ENCODE measurements around the gene CCR6.

- TF ChIP-seq CTCF (IDR thresholded peaks at IDR 0.05) (no peak), TCF7L2 (IDR thresholded peaks at IDR 0.05; ENCODE audit: low read depth, low read length) (no peak), POLR2AphosphoS5 (IDR thresholded peaks at IDR 0.05; ENCODE audit: low read depth, low read length) (no peak), SIN3A (IDR thresholded peaks at IDR 0.05; ENCODE audit: borderline replicate concordance, insufficient read depth, low read depth, low read length) (no peak), REST (IDR thresholded peaks at IDR 0.05; ENCODE audit: insufficient read depth in 1 of 2, low read depth in 2 of 2, low read length in 1 of 2) (no peak)
Observed at GRCh38 chr6:167093922-167094432, 28.9 kb upstream of the CCR6 start.
